HCT116 (cell line): ENCODE data around the gene GGA2. TPM values are rescaled to one million over a fixed set of nuclear protein-coding genes. Genes with fewer than 3 reads are reported as not detected.

Experiments used
- ATAC-seq: fragments of 200-7000 bp; cut with Tn5 transposase; 2 replicates; pipeline ENCODE4 v1.9.1; 2020; ENCODE audit warnings: mild to moderate bottlenecking, moderate library complexity
- BruUV-seq: library from RNA; stranded (reverse); fragments of 400-500 nt; replicated peaks from 2 replicates; lab custom pipeline; 2021; lab: Mats Ljungman, UMichigan
- CTCF ChIA-PET: fragments of 300-600 bp; sonication (Branson Sonifier 250); formaldehyde crosslinking; loops from one replicate; lab custom pipeline; 2021; ENCODE audit warnings: antibody characterized with exemption; lab: Charles Lee
- POLR2A ChIA-PET: fragments of 300-600, 350-600 bp; sonication (Branson Sonifier 250); formaldehyde crosslinking; loops from one replicate; lab custom pipeline; 2021; ENCODE audit warnings: antibody characterized with exemption; lab: Charles Lee
- RAD21 ChIA-PET, 2 experiments: fragments of 300-600 bp; sonication (Branson Sonifier 250); formaldehyde crosslinking; loops; one replicate each; lab custom pipeline; 2023; ENCODE audit warnings: low total read pairs in 2 of 2; ENCODE audit not compliant: uncharacterized antibody in 2 of 2, unreplicated experiment in 2 of 2, low non-redundant PET in 1 of 2; lab: Charles Lee
- DNase-seq: peaks from one replicate; pipeline ENCODE4 v3.0.0-alpha.2; 2010; ENCODE audit warnings: low read depth, low spot score
- H2AFZ ChIP-seq: fragments of 200-600 bp; shearing (Covaris generic), sonication (generic); 2 replicates; pipeline ENCODE4 v1.6.1; 2017; ENCODE audit warnings: low read depth, mixed run types, mixed read lengths, antibody characterized with exemption, low read length; ENCODE audit not compliant: poor library complexity, severe bottlenecking
- H3K27ac ChIP-seq: 2 replicates; pipeline ENCODE4 v1.5.1; 2012; ENCODE audit warnings: low read depth, low read length
- H3K27me3 ChIP-seq: fragments of 200-600 bp; sonication (generic); 2 replicates; pipeline ENCODE4 v1.6.1; 2016; ENCODE audit warnings: mixed run types, low read length, mixed read lengths; ENCODE audit not compliant: insufficient read depth
- H3K36me3 ChIP-seq, 2 experiments: fragments of 200-500 bp in 1 of 2; fragments of 200-600 bp in 1 of 2; sonication (Bioruptor generic) in 1 of 2; sonication (generic) in 1 of 2; 2 replicates each; pipeline versions ENCODE4 v1.5.1 to v1.6.1; 2014 to 2016; ENCODE audit warnings: low read length in 2 of 2, inconsistent platforms in 1 of 2, mixed read lengths in 1 of 2, mixed run types in 1 of 2; ENCODE audit not compliant: insufficient read depth in 2 of 2, control insufficient read depth in 1 of 2
- H3K4me1 ChIP-seq, 2 experiments: fragments of 200-600 bp in 1 of 2; sonication (generic) in 1 of 2; 2 replicates each; pipeline versions ENCODE4 v1.5.1 to v1.6.1; 2012 to 2017; ENCODE audit warnings: low read length in 2 of 2, inconsistent platforms in 1 of 2, mild to moderate bottlenecking in 1 of 2, mixed read lengths in 1 of 2, mixed run types in 1 of 2, moderate library complexity in 1 of 2; ENCODE audit not compliant: insufficient read depth in 2 of 2, control insufficient read depth in 1 of 2
- H3K4me2 ChIP-seq: fragments of 200-600 bp; sonication (generic); 2 replicates; pipeline ENCODE4 v1.6.1; 2017; ENCODE audit warnings: mixed run types, low read length, mixed read lengths
- H3K4me3 ChIP-seq, 2 experiments: fragments of 200-600 bp in 1 of 2; sonication (generic) in 1 of 2; replicated peaks in 1 of 2; 2 replicates each; pipeline ENCODE4 v1.5.1; 2011 to 2016; ENCODE audit warnings: low read length in 2 of 2, control low read depth in 1 of 2, low read depth in 1 of 2, mild to moderate bottlenecking in 1 of 2, mixed read lengths in 1 of 2, mixed run types in 1 of 2
- H3K79me2 ChIP-seq: fragments of 200-600 bp; sonication (generic); 2 replicates; pipeline ENCODE4 v1.6.1; 2017; ENCODE audit warnings: mild to moderate bottlenecking, mixed run types, low read length, moderate library complexity, mixed read lengths; ENCODE audit not compliant: insufficient read depth
- H3K9ac ChIP-seq: fragments of 200-600 bp; sonication (generic); 2 replicates; pipeline ENCODE4 v1.6.1; 2016; ENCODE audit warnings: low read length, mixed read lengths
- H3K9me2 ChIP-seq: fragments of 200-600 bp; sonication (generic), shearing (Covaris generic); 2 replicates; pipeline ENCODE4 v1.6.1; 2017; ENCODE audit warnings: mixed run types, mild to moderate bottlenecking, moderate library complexity; ENCODE audit not compliant: insufficient read depth
- H3K9me3 ChIP-seq, 2 experiments: fragments of 200-500 bp in 1 of 2; fragments of 200-600 bp in 1 of 2; sonication (Bioruptor generic) in 1 of 2; sonication (generic) in 1 of 2; 2 replicates each; pipeline ENCODE4 v1.6.1; 2014 to 2017; ENCODE audit warnings: low read length in 2 of 2, mixed read lengths in 2 of 2, inconsistent platforms in 1 of 2, low read depth in 1 of 2, mild to moderate bottlenecking in 1 of 2, mixed run types in 1 of 2, moderate library complexity in 1 of 2; ENCODE audit not compliant: control insufficient read depth in 1 of 2, insufficient read depth in 1 of 2
- H4K20me1 ChIP-seq: fragments of 200-600 bp; sonication (generic), shearing (Covaris generic); 2 replicates; pipeline ENCODE4 v1.6.1; 2017; ENCODE audit warnings: mixed run types, mild to moderate bottlenecking, moderate library complexity; ENCODE audit not compliant: insufficient read depth
- CBX3 ChIP-seq: IDR thresholded peaks from 2 replicates; pipeline ENCODE4 v1.6.1; 2012; ENCODE audit warnings: low read depth
- CEBPB ChIP-seq: IDR thresholded peaks from 2 replicates; pipeline ENCODE4 v1.6.1; 2012; ENCODE audit warnings: low read depth
- EGR1 ChIP-seq: IDR thresholded peaks from 2 replicates; pipeline ENCODE4 v1.6.1; 2012; ENCODE audit warnings: low read depth
- EZH2phosphoT487 ChIP-seq: fragments of 200-600 bp; IDR thresholded peaks from 2 replicates; pipeline ENCODE4 v1.6.1; 2018; ENCODE audit warnings: antibody characterized with exemption, borderline replicate concordance
- FOSL1 ChIP-seq: IDR thresholded peaks from 2 replicates; pipeline ENCODE4 v1.6.1; 2012; ENCODE audit warnings: low read depth
- JUND ChIP-seq: IDR thresholded peaks from 2 replicates; pipeline ENCODE4 v1.6.1; 2012
- POLR2A ChIP-seq: IDR thresholded peaks from 2 replicates; pipeline ENCODE4 v1.7.0; 2011; ENCODE audit warnings: borderline replicate concordance; ENCODE audit not compliant: insufficient read depth, insufficient read length; ENCODE audit errors: extremely low read depth
- POLR2AphosphoS5 ChIP-seq: IDR thresholded peaks from 2 replicates; pipeline ENCODE4 v1.6.1; 2011; ENCODE audit warnings: mild to moderate bottlenecking, low read depth, low read length, moderate library complexity
- RAD21 ChIP-seq: IDR thresholded peaks from 2 replicates; pipeline ENCODE4 v1.6.1; 2012; ENCODE audit warnings: low read depth, mild to moderate bottlenecking
- SIN3A ChIP-seq: IDR thresholded peaks from 2 replicates; pipeline ENCODE4 v1.6.1; 2012; ENCODE audit warnings: low read depth
- SP1 ChIP-seq: IDR thresholded peaks from 2 replicates; pipeline ENCODE4 v1.6.1; 2012; ENCODE audit warnings: low read depth
- SRF ChIP-seq: IDR thresholded peaks from 2 replicates; pipeline ENCODE4 v1.6.1; 2012; ENCODE audit warnings: low read depth
- TCF7L2 ChIP-seq: IDR thresholded peaks from 2 replicates; pipeline ENCODE4 v1.7.0; 2011; ENCODE audit warnings: borderline replicate concordance, inconsistent platforms; ENCODE audit not compliant: insufficient read depth, insufficient read length; ENCODE audit errors: extremely low read depth
- YY1 ChIP-seq: IDR thresholded peaks from 2 replicates; pipeline ENCODE4 v1.6.1; 2011; ENCODE audit warnings: low read length, low read depth, moderate library complexity, mild to moderate bottlenecking; ENCODE audit not compliant: insufficient replicate concordance; ENCODE audit errors: extremely low read depth
- ZNF274 ChIP-seq: fragments of 200-500 bp; sonication (Bioruptor generic); IDR thresholded peaks from 2 replicates; pipeline ENCODE4 v1.6.1; 2014; ENCODE audit warnings: mild to moderate bottlenecking, low read depth, low read length, inconsistent platforms
- intact Hi-C: fragments of 100-400 bp; cut with micrococcal nuclease; formaldehyde crosslinking; loops from 2 replicates; pipeline ENCODE4 v1.10.0; 2022
- total RNA-seq: library from RNA; stranded (reverse); gene quantifications from one replicate; pipeline ENCODE4 v1.2.1, GENCODE V29; 2021; ENCODE audit not compliant: unreplicated experiment
- TF ChIP-seq, protein P1 (sequence below): IDR thresholded peaks from 2 replicates; pipeline ENCODE4 v1.6.1; 2011; ENCODE audit warnings: mild to moderate bottlenecking, low read length, moderate library complexity; ENCODE audit not compliant: insufficient replicate concordance; ENCODE audit errors: extremely low read depth
- TF ChIP-seq, protein P2 (sequence below): IDR thresholded peaks from 2 replicates; pipeline ENCODE4 v1.6.1; 2012
- TF ChIP-seq, protein P3 (sequence below): IDR thresholded peaks from 2 replicates; pipeline ENCODE4 v1.6.1; 2012
- TF ChIP-seq, protein P4 (sequence below): IDR thresholded peaks from 2 replicates; pipeline ENCODE4 v1.6.1; 2012; ENCODE audit warnings: low read depth

The GGA2 gene
- total RNA-seq, 1 experiment from 2014 or later = 68.3 TPM

DNA sequence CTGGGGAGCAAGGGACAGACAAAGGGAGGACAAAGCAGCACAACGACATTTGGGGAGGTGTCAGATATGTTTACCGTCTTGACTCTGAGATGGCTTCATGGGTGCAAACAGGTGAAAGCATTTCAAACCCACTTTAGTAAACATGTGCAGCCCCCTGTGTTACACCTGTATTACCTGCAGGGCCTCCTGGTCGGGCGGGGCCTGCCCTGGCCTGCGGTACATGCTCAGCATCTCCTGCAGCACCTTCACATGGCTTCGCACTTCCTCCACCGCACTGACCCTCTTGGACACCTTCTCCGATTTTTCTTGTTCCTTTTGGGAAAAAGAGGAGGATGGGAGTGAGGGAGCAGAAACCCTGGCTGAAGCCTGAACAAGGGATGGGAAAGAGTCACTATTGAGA lies 24.5 kb downstream of the GGA2 start:
- TF ChIP-seq, protein P1, sequence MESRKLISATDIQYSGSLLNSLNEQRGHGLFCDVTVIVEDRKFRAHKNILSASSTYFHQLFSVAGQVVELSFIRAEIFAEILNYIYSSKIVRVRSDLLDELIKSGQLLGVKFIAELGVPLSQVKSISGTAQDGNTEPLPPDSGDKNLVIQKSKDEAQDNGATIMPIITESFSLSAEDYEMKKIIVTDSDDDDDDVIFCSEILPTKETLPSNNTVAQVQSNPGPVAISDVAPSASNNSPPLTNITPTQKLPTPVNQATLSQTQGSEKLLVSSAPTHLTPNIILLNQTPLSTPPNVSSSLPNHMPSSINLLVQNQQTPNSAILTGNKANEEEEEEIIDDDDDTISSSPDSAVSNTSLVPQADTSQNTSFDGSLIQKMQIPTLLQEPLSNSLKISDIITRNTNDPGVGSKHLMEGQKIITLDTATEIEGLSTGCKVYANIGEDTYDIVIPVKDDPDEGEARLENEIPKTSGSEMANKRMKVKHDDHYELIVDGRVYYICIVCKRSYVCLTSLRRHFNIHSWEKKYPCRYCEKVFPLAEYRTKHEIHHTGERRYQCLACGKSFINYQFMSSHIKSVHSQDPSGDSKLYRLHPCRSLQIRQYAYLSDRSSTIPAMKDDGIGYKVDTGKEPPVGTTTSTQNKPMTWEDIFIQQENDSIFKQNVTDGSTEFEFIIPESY = no peak
- TF ChIP-seq EZH2phosphoT487 (no peak), SRF (no peak), POLR2A (no peak), EGR1 (no peak), CEBPB (no peak), FOSL1 (no peak), CBX3 (no peak), TCF7L2 (no peak), ZNF274 (no peak), RAD21 (no peak), SP1 (no peak), SIN3A (no peak), JUND (no peak), POLR2AphosphoS5 (no peak), YY1 (no peak)
- TF ChIP-seq, protein P2, sequence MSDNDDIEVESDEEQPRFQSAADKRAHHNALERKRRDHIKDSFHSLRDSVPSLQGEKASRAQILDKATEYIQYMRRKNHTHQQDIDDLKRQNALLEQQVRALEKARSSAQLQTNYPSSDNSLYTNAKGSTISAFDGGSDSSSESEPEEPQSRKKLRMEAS = no peak
- TF ChIP-seq, protein P3, sequence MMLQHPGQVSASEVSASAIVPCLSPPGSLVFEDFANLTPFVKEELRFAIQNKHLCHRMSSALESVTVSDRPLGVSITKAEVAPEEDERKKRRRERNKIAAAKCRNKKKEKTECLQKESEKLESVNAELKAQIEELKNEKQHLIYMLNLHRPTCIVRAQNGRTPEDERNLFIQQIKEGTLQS = no peak
- TF ChIP-seq, protein P4, sequence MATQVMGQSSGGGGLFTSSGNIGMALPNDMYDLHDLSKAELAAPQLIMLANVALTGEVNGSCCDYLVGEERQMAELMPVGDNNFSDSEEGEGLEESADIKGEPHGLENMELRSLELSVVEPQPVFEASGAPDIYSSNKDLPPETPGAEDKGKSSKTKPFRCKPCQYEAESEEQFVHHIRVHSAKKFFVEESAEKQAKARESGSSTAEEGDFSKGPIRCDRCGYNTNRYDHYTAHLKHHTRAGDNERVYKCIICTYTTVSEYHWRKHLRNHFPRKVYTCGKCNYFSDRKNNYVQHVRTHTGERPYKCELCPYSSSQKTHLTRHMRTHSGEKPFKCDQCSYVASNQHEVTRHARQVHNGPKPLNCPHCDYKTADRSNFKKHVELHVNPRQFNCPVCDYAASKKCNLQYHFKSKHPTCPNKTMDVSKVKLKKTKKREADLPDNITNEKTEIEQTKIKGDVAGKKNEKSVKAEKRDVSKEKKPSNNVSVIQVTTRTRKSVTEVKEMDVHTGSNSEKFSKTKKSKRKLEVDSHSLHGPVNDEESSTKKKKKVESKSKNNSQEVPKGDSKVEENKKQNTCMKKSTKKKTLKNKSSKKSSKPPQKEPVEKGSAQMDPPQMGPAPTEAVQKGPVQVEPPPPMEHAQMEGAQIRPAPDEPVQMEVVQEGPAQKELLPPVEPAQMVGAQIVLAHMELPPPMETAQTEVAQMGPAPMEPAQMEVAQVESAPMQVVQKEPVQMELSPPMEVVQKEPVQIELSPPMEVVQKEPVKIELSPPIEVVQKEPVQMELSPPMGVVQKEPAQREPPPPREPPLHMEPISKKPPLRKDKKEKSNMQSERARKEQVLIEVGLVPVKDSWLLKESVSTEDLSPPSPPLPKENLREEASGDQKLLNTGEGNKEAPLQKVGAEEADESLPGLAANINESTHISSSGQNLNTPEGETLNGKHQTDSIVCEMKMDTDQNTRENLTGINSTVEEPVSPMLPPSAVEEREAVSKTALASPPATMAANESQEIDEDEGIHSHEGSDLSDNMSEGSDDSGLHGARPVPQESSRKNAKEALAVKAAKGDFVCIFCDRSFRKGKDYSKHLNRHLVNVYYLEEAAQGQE = no peak
- Histone ChIP-seq H2AFZ (no peak overlapping the region), H3K9ac (no peak overlapping the region), H4K20me1 (no peaks in the 10 kb centered on the region; the same call in 1 of the 2 replicates), H3K4me2 (no peak overlapping the region), H3K36me3 (peaks cover 57 to 73% of the 10 kb centered on the region in 2 experiments), H3K27ac (no peak overlapping the region), H3K27me3 (no peaks in the 10 kb centered on the region), H3K9me2 (no peaks in the 10 kb centered on the region), H3K9me3 (no peaks in the 10 kb centered on the region), H3K4me3 (no peak overlapping the region), H3K4me1 (no peaks in the 10 kb centered on the region), H3K79me2 (0 out of 2 replicates have a peak, but pooled peaks cover 1% of the 10 kb centered on the region)
- BruUV-seq = no TSS peak
- ChIA-PET CTCF (no interaction called here), POLR2A (no interaction called here), RAD21 (no interaction called here)
- intact Hi-C loops = no loop called here
- ATAC-seq (no peak), DNase-seq (no peak)
